C1 segment of cervical spinal cord (tissue), 14 donors: ENCODE measurements around the gene COL15A1.

Source experiments
- DNase-seq, 14 donors: peaks; one replicate each; lab custom pipeline; 2025; lab: John Stamatoyannopoulos, UW

COL15A1 gene

DNA sequence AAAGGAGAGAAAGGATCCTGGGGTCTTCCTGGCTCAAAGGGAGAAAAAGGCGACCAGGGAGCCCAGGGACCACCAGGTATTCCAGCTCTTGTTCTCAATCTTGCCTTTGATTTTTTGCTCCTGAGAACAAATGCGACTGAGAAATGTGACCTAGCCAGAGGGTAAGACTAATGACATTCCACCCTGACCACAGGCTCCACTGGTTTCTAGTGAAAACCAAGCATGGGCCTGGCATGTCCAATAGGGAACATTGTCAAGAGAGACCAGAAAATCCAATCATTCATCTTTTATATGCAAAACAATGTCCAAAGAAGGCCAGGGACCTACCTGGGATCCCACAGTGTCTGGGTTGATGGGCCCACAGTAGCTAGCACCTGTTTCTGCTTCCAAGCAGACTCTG lies 110.9 kb downstream of the COL15A1 start:
- no peak for DNase-seq

DNA sequence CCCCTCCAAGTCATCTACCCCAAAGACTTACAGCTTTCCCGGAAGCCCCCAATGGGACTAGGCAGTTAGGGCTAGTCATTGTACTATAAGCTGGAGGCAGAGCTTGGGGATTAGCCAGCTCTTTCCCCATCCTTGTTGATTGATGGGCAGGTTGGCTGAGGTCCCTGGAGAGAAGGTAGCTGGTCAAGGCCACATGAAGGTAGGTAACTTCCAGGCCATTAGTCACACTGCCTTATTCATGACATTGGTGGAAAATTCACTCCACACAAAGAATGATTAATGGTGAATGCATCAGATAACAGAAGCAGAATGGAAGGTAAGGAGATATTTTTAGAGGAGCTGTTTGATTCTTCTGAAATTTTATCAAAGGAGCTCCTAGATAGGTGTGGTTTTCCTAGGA lies 111.7 kb downstream of the COL15A1 start:
- no peak for DNase-seq

DNA sequence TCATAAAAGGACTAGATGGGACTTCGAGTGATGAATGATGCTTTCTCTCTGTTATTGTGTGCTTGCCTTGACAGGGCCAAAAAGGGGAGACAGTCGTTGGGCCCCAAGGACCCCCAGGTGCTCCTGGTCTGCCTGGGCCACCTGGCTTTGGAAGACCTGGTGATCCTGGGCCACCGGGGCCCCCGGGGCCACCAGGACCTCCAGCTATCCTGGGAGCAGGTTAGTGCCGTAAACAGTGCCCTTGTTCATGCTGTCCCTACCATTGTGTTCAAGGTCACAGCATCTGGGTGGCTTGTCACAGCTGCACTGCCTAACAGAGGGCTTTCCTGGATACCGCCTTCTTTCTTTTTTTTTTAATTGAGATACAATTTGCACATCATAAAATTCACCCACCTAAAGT lies 112.5 kb downstream of the COL15A1 start:
- no peak for DNase-seq

DNA sequence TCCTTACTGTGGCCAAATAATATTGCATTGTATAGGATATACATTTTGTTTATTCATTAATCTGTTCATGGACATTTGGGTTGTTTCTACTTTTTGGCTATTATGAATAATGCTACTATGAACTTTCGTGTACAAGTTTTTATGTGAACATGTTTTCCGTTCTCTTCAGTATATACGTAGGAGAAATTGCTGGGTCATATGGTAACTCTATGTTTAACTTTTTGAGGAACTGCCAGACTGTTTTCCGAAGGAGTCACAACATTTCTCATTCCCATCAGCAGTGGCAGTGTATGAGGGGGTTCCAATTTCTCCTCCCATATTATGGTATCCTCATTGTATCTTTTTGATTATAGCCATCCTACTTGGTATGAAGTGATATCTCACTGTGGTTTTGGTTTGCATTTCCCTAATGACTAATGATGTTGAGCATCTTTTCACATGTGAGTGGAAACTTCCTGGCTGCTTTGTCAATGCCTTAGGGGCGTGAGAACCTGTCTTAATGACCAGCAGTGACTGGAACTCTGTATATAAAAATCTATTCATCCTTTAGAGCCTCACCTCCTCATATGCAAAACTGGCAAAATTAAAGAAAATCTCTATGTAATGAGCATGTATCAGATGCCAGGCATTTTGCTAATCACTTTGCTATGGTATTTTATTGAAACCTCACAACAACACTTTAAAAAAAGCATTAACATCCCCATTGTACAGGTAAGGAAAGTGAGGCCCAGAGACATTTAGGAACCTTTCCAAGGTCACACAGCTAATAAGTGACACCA lies 113.4 kb downstream of the COL15A1 start:
- no peak for DNase-seq

DNA sequence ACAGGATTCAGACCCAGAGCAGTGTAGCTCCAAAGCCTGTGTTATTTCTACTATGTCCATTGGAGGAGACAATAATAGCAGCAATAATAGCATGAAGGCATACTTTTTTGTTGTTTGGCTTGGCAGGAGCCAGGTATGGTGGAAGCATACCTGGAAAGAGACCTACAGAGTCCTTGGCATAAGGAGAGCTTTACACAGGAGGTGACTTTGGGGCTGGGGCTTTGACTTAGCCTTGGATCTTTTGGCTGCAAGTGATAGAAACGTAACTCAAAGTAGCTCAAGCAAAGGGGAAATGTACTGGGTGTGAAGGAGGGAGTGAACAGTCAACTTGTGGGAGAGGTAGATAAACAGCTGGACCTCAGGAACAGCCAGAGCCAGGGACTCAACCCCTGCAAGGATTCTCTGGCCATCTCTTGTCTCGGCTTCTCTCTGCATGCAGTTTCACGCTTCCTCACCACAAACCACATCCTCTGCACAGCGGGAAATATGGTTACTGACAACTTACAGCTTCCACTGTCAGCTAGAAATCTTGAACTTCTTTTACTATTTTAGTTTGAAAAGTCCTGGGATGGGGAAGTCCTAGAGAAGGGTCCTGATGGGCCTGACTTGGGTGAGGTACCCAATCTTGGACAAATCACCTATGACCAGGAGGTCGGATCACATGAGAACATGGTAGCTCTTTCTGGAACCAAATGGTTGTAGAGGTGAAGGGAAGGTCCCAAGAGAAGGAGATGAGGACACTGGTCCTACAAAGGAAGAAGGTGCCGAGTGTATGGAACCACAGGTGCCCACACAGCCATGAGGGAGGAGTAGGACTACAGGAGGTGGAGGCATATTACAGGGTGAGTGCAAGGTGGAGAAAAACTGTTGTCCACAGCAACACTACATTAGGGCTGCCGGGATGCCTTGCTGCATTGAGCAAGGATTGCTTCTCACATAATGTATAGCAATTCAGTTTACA lies 114.2 kb downstream of the COL15A1 start:
- peak in 4 of 14 donors; percentile 8 to 47 (median 25) for DNase-seq

DNA sequence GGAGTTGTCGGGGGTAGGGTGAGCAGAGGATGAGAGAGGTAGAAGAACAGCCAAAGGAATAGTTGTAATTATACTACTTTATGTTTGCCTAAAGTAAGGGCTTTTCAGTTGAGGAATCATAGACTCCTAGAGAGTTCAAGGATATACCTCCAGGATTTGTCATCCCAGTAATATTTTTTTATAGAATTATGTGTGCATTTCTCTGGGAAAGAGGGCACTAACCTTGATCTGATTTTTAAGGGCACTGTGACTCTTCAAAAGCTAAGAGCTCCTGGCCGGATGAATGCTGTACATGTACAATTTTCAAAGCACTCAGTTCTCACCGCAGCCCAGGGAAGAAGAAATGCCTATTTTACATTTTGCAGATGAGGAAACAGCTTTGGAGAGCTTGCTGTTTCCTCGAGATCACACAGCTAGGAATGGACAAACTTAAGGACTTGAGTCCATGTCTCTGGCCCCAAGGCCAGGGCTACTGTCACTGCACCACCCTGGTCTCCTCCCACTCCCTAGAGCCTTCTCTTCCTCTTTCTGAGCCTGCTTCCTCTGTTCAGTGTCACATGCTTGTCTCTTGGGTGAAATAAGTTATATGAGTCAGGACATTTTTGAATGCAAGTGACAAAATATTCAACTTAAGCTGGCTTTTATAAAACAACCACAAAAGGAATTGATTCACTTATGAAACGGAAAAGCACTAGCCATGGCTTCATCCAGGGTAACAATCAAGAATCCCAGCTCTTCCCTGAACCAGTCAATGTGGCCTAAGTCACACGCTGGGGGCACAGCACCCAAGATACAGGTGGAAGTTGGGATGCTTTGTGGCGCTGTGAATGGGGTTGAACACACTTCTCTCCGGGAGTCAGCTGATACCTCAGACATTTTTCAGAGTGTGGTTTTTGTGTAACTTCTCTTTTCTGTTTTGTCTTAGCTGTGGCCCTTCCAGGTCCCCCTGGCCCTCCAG lies 115.5 kb downstream of the COL15A1 start:
- DNase-seq: peak in 4 of 14 donors; percentile 6 to 33 (median 12)

DNA sequence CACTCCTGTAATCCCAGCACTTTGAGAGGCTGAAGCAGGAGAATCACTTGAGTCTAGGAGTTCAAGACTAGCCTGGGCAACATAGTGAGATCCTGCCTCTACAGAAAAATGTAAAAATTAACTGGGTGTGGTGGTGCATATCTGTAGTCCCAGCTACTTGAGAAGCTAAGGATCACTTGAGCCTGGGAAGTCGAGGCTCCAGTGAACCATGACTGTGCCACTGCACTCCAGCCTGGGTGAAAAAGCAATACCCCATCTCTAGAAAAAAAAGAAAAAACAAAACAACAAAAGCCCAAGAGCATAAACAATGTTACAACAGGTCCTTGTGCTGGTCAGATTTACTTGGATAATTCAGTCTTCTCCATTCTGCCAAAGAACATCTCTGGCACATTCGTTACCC lies 116.9 kb downstream of the COL15A1 start:
- no peak for DNase-seq

DNA sequence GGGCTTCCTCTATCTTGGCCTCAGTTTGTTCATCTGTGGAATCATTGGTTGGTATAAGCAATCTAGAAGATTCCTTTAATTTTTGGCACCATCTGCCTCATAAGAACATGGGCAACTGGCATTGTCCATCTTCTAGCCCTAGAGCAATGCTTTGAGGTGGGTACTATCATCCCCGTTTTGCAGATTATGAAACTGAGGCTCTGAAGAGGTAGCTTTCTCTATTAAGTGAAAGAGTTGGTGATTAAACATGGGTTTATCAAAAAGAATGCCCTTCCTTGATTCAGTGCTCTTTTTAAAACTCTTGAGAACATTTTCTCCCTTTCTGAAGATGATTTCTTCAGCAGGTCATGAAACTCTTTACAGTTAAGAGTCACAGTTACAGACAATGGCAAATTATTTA lies 118.8 kb downstream of the COL15A1 start:
- DNase-seq: no peak

DNA sequence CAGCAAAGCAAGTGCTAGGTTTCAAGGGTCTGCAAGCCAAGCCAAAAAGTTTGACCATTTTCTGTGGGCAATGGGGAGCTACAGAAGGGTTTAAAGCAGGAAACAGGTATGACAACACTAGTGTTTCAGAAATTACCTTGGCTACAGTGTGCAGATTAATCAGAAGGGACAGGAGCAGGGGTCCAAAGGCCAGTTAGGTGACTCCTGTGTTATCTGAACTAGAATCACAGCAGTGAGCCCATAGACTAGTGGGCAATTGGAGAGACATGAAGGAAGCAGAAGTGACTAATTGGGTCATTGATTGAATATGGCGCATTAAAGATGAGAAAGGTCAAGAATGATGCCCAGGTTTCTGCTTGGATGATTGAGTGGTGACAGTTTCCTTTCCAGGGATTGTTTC lies 119.8 kb downstream of the COL15A1 start:
- DNase-seq: no peak

DNA sequence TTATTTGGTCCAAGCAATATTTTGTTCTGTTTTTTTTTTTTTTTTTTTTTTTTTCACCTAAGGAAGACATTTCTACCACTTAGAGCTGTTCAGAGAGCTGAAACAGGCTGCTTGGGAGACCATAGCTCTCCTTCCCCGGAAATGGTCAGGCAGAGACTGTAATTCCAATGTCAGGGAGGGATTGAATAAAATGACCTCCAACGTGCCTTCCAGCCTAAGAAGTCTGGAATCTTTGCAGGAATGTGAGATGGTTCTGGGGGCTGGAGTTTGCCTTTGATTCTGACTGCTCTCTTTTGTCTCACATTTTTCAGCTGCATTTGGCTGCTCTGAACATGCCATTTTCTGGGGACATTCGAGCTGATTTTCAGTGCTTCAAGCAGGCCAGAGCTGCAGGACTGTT lies 122.9 kb downstream of the COL15A1 start:
- DNase-seq: no peak

DNA sequence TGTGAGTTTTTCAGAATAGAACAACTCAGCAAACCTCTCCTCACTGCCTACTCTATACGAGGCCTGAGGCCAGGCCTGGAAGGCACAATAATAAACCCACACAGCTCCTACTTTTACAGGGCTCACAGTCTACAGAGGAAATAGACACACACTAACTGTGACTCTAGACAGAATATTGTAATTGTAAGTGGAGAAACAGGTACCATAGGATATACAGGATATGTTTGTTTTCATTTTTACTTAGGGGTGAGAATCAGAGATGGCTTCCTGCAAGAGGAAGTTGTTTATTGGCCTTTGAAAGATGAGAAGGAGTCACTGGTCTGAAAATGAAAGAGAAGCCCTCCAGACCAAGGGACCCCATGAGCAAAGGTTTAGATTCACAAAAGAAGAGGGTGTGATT lies 125.4 kb downstream of the COL15A1 start:
- no peak for DNase-seq

DNA sequence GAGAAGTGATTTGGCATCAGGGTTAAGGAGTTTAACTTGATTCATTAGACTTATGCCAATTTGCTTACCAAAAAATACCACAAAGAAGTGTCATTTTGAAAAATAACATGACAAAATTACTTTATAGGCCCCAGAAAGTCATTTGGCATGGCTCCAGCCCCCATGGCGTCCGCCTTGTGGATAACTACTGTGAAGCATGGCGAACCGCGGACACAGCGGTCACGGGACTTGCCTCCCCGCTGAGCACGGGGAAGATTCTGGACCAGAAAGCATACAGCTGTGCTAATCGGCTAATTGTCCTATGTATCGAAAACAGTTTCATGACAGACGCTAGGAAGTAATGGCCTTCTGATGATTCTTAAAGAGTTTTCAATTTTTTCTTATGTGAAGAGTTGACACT lies 125.8 kb downstream of the COL15A1 start:
- DNase-seq: no peak

DNA sequence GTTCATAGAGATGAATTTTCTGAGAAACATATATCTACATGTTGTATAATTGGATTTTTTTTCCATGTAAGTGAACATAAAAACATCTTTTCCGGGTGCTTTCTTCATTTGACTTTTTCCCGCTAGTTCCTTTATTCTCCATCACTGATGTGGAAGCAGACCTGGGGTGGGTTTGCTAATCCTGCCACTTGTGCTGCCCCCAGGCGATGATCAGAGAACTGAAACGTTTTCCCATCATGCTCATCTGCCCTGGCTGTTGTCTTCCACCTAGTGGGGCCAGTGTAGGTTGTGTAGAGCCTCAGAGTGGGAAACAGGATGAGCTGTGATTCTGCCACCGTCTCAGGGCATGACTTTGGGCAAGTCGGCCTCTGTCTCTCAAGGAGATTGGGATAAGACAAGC lies 127.0 kb downstream of the COL15A1 start:
- DNase-seq: no peak

DNA sequence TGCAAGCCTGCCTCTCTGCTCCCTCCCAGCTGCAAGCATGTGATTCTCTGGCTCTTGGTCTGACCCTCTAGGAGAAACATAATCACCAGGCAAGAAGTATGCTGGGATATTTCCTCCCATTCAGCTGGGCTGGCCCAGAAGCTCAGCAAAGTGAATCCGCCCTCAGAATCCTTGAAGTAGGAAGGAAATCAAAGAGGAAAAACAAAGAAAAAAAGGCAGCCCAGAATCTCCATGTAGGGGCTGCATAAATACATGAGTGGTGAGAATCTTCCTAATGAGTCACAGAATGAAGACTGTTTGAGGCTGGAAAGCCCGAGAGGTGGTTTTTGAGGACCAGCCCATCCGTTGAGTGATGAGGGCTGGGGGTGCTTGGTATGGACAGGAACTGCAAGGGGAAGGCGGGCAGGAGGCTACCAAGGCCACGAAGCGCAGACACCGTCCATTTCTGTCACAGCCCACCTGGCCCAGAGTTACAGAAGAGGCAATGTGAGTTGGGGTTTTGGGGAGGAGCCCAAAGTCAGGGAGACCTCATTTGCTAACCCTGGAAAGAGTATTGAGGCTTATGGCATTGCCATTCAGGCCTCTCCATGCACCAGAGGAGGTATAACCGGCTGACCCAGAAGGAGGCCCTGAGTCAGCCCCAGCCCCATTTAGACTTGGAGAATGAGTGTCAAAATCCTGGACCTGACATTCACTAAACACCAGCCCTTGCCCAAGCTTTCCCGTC lies 127.8 kb downstream of the COL15A1 start:
- no peak for DNase-seq

DNA sequence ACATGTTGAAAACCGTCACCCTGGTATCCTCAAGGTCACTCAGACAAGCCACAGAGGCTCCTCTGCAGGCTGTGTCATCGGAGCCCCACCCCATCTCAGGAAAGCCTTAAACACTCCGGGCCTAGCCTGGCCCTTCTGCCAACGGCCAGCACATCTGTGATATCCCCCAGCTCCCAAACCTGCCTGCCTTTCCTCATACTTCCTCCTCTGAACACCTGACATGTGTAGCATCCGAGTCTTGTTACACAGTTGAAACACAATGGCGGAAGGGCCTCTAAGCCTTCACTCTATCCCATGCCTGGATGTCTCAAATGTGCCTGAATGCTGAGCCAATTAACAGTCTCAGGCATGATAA lies 128.3 kb downstream of the COL15A1 start:
- DNase-seq: no peak

DNA sequence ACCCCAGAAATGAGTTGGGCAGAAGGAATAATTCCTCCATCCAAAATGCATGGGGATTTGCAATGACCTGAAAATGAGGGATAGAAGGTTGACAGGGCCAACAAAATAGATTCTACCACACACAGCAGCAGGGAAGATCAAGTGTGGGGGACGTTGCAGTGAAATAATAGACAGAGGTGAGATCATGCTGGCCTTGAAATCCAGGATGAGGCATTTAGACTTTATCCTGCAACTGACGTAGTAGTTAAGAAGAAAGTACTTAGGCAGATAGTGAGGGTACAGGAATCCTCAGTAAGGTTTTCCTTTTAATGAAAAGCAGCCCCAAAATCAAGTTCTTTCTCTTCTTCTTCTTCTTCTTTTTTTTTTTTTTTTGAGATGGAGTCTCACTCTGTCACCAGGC lies 129.6 kb downstream of the COL15A1 start:
- no peak for DNase-seq

DNA sequence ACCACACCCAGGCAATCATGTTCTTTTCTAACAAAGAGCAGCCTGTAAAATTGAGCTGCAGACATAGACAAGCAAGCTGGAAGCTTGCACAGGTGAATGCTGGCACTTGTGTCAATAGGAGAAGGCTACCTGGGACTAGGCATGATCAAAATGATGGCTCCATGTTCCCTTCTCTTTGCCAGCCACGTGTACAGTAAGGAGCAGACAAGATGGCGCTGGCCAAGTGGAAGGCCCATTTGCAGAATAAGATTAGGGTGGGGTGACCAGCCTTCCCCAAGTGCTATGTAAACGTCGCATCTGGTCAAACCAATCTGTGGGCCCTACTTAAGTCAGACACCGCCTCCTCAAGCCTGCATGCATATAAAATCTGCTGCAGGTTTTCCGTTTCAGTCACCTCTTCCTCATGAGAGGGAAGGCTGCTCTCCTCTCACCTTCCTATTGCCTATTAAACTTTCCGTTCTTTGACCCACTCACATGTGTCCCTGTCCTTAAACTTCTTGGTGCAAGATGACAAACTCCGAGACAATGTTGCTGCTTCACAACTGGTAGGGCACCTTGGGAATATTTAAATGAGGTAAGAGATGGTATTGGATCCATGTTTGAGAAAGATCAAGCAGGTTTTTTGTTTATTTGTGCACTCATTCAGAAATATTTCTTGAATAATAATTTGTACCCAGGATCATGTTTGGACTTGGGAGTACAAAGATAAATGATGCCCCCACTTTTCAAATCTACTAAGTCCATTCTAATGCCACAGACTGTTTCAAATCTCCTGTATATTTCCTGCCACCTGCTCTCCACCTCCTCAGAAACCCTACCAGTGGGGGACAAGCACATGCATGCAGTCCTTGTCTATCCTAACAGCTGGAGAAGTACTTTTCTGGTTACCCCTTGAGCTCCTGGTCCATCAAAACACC lies 130.5 kb downstream of the COL15A1 start:
- DNase-seq: no peak

DNA sequence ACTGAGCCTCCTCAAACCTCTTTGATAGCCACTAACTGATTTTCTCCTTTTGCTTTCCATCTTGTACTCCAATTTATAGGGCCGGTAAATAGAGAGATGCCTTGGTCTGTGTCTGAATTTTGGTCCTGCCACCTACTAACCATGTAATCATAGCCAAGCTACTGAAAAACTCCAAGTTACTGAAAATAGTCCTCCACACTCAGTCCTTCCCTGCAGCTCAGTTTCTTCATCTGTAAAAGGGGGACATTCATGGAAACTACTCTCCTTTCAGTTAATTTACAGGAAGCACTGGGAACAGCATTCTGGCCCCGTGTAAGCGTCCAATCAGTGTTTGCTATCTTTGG lies 131.2 kb downstream of the COL15A1 start:
- no peak for DNase-seq

DNA sequence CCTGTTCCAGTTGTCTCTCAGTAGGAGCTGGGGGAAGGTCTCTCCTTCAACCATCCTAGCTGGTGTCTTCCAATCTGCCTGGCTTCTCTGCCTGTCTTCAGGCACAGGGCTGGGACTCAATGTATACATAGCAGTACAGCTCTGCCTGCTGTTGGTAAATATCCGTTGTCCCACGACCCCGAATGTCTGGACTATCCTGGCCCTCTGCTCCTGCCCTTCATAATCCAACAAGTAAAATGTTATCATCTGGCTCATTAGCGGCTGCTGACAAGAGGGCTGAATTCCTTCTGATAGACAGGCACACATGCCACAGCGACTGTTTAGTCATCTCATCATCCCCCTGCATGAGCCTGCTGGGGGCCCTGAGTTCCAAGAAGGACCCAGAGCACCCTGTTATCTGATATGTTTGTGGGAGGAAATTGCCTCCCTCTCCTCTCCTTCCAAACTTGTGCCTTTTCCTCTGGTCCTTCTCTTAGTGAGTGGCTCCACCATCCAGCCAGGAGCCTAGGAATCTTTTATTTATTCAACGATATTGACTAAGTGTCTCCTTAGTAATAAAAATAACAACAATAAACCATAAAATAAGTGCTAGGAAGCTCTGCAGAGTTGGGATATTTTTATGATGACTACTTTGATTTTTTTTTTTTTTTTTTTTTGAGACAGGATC lies 131.7 kb downstream of the COL15A1 start:
- DNase-seq: no peak

DNA sequence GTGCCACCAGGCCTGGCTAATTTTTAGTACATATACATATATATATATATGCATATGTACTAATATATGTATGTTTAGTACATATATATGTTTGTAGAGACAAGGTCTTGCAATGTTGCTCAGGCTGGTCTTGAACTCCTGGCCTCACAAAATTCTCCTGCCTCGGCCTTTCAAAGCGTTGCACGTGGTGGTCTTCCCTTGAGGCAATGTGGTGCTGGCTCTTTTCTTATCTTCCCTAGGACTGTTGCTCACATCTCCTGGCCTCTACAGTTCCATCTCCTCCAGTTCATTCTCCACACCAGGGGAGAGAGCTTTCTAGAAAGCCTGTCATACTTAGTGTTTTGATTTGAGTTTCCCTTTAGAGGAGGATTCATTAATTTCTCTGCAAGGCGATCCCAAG lies 132.3 kb downstream of the COL15A1 start:
- DNase-seq: no peak
